HepG2 (cell line): ENCODE measurements around the gene TSNAXIP1. TPM values are rescaled to one million over a fixed set of nuclear protein-coding genes. Genes with fewer than 3 reads are reported as not detected.

Source experiments
- CREB1 ChIP-seq, 2 experiments: fragments of 450-650 bp in 1 of 2; IDR thresholded peaks; 2 replicates each; pipeline ENCODE4 v1.6.1; 2016 to 2017; ENCODE audit warnings: control low read depth in 1 of 2, mild to moderate bottlenecking in 1 of 2, missing compliant biosample characterization in 1 of 2, missing genetic modification characterization in 1 of 2
- DPF2 ChIP-seq: sonication (generic); formaldehyde crosslinking; IDR thresholded peaks from 2 replicates; pipeline ENCODE4 v1.4.0; 2020; ENCODE audit warnings: mild to moderate bottlenecking, low read depth, missing genetic modification reagents, borderline replicate concordance
- DR1 ChIP-seq: sonication (generic); formaldehyde crosslinking; IDR thresholded peaks from 2 replicates; pipeline ENCODE4 v1.8.0; 2021; ENCODE audit warnings: mild to moderate bottlenecking, missing genetic modification reagents, inconsistent platforms
- HNRNPL ChIP-seq: fragments of 200-400 bp; formaldehyde crosslinking; IDR thresholded peaks from 2 replicates; pipeline ENCODE4 v1.6.1; 2017; ENCODE audit warnings: mild to moderate bottlenecking, low read depth, low read length
- HOXA5 ChIP-seq: sonication (generic); formaldehyde crosslinking; IDR thresholded peaks from 2 replicates; pipeline ENCODE4 v1.4.0; 2020; ENCODE audit warnings: missing genetic modification reagents
- KDM5B ChIP-seq: sonication (generic); formaldehyde crosslinking; IDR thresholded peaks from 2 replicates; pipeline ENCODE4 v1.4.0; 2020; ENCODE audit warnings: missing genetic modification reagents, mild to moderate bottlenecking, borderline replicate concordance
- MED1 ChIP-seq: sonication (generic); formaldehyde crosslinking; IDR thresholded peaks from 2 replicates; pipeline ENCODE4 v1.4.0; 2020; ENCODE audit warnings: missing genetic modification reagents
- NFRKB ChIP-seq: fragments of 450-650 bp; IDR thresholded peaks from 2 replicates; pipeline ENCODE4 v1.6.1; 2017
- PCBP2 ChIP-seq: fragments of 200-400 bp; formaldehyde crosslinking; optimal IDR thresholded peaks from 2 replicates; pipeline ENCODE3; 2018; ENCODE audit warnings: low read length, low read depth; ENCODE audit not compliant: poor library complexity, severe bottlenecking
- RAD21 ChIP-seq: fragments of 450-650 bp; formaldehyde crosslinking; IDR thresholded peaks from 2 replicates; pipeline ENCODE4 v1.5.0; 2020; ENCODE audit warnings: mild to moderate bottlenecking
- SRSF4 ChIP-seq: fragments of 200-400 bp; formaldehyde crosslinking; IDR thresholded peaks from one replicate; pipeline ENCODE4 v1.6.1; 2018; ENCODE audit warnings: mild to moderate bottlenecking, low read depth, low read length, moderate library complexity; ENCODE audit not compliant: poor library complexity, severe bottlenecking
- ZNF629 ChIP-seq: sonication (generic); formaldehyde crosslinking; conservative IDR thresholded peaks from 2 replicates; pipeline ENCODE4 v1.5.0; 2020; ENCODE audit warnings: missing genetic modification reagents
- ZNF776 ChIP-seq: sonication (generic); formaldehyde crosslinking; IDR thresholded peaks from 2 replicates; pipeline ENCODE4 v1.4.0; 2020; ENCODE audit warnings: mild to moderate bottlenecking, missing genetic modification reagents
- ZNF879 ChIP-seq: sonication (generic); formaldehyde crosslinking; IDR thresholded peaks from 2 replicates; pipeline ENCODE4 v1.8.1; 2023; ENCODE audit warnings: missing genetic modification reagents
- ZSCAN12 ChIP-seq: sonication (generic); formaldehyde crosslinking; IDR thresholded peaks from 2 replicates; pipeline ENCODE4 v1.9.0; 2021; ENCODE audit warnings: mild to moderate bottlenecking, missing genetic modification reagents
- ZSCAN22 ChIP-seq: sonication (generic); formaldehyde crosslinking; IDR thresholded peaks from 2 replicates; pipeline ENCODE4 v1.4.0; 2020; ENCODE audit warnings: mild to moderate bottlenecking, missing genetic modification reagents
- polyA plus RNA-seq, 8 experiments: library from polyadenylated mRNA; depleted of rRNA in 3 of 8; stranded (reverse) in 7 of 8; unstranded in 1 of 8; fragments of >200 nt; fragmentation: Illumina TruSeq in 4 of 8; extraction: Trizol in 4 of 8; gene quantifications; 2 replicates each; pipeline versions ENCODE4 v1.2.1 to v1.2.3, GENCODE V29; 2011 to 2016; ENCODE audit warnings: low read depth in 4 of 8, missing spikeins in 1 of 8, mixed read lengths in 1 of 8; ENCODE audit not compliant: insufficient read depth in 1 of 8
- total RNA-seq, 5 experiments: library from RNA; depleted of rRNA; stranded (reverse); fragments of >200 nt; fragmentation: Illumina TruSeq; extraction: Trizol; gene quantifications; 2 replicates each; pipeline ENCODE4 v1.2.3, GENCODE V29; 2016; ENCODE audit warnings: low read depth in 1 of 5
- TF ChIP-seq, protein P1 (sequence below): sonication (generic); formaldehyde crosslinking; IDR thresholded peaks from 2 replicates; pipeline ENCODE4 v1.4.0; 2020; ENCODE audit warnings: missing genetic modification reagents
- TF ChIP-seq, protein P2 (sequence below): sonication (generic); formaldehyde crosslinking; IDR thresholded peaks from 2 replicates; pipeline ENCODE4 v1.4.0; 2020; ENCODE audit warnings: missing genetic modification reagents, borderline replicate concordance
- TF ChIP-seq, protein P3 (sequence below): sonication (generic); formaldehyde crosslinking; IDR thresholded peaks from 2 replicates; pipeline ENCODE4 v1.4.0; 2020; ENCODE audit warnings: mild to moderate bottlenecking, low read depth, missing genetic modification reagents
- TF ChIP-seq, protein P4 (sequence below): IDR thresholded peaks from 2 replicates; pipeline ENCODE4 v1.6.1; 2016; ENCODE audit warnings: low read depth

TSNAXIP1 gene
- total and polyA plus RNA-seq, 2 of the 13 experiments (the other 11 are each of a cell fraction or from before 2014, with no cell fraction given), result 0.37 to 0.86 TPM

DNA sequence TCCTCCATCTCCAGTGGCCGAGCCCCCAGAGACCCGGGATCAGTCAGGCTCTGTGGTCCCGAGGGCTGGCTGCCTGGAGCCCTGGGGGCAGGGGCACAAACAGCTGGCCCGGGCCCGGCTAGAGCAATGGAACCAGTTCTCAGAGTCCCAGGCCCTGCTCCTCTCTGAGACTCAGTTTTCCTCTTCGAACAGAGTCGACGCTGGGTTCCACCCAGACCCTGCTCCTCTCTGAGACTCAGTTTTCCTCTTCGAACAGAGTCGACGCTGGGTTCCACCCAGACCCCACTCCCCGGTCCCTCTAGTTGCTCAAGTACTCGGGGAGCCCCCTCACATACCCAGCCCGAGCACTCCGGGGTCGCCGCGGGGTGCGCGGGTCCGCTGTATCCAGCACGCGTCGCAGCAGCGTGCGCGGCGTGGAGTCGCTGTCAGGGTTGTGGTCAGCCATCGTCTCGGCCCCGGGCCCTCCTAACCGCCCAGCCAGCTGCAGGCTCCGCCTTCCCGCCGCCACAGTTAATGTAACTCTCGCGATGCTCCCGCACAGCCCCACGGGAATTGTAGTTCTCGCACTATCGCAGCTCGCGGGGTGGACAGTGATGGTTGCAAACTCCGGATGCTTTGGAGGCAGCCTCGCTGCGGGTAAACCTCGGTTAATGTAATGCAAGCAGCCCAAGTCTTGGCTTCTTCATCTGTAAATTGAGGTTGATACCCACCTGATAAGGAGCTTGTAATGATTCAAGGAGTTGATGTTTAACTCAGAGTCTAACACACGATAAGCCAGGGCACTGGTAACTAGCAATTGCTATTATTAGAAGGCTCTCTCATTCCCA is 26.9 kb downstream of the TSNAXIP1 start (continued):
- TF ChIP-seq HNRNPL (no peak), ZNF879 (CRISPR knock-in tag) (peak; percentile 57; the same call in 1 of the 2 replicates), KDM5B (CRISPR knock-in tag) (peak; percentile 92), CREB1 (IDR thresholded peaks at IDR 0.05) (no peak), CREB1 (CRISPR knock-in tag; IDR thresholded peaks at IDR 0.05) (peak; percentile 68), HOXA5 (CRISPR knock-in tag) (peak; percentile 92), ZNF629 (CRISPR knock-in tag) (peak; percentile 67), DPF2 (CRISPR knock-in tag) (no peak), RAD21 (CRISPR knock-in tag) (peak; percentile 36; the same call in 1 of the 2 replicates), ZNF776 (CRISPR knock-in tag) (peak; percentile 52; the same call in 1 of the 2 replicates), ZSCAN22 (CRISPR knock-in tag) (no peak), NFRKB (no peak), ZSCAN12 (CRISPR knock-in tag) (peak; percentile 81; the same call in 1 of the 2 replicates), DR1 (peak; percentile 88; the same call in 1 of the 2 replicates), SRSF4 (no peak), MED1 (peak; percentile 77), PCBP2 (no peak)
- TF ChIP-seq, protein P1, sequence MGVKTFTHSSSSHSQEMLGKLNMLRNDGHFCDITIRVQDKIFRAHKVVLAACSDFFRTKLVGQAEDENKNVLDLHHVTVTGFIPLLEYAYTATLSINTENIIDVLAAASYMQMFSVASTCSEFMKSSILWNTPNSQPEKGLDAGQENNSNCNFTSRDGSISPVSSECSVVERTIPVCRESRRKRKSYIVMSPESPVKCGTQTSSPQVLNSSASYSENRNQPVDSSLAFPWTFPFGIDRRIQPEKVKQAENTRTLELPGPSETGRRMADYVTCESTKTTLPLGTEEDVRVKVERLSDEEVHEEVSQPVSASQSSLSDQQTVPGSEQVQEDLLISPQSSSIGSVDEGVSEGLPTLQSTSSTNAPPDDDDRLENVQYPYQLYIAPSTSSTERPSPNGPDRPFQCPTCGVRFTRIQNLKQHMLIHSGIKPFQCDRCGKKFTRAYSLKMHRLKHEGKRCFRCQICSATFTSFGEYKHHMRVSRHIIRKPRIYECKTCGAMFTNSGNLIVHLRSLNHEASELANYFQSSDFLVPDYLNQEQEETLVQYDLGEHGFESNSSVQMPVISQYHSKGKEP (CRISPR knock-in tag), result 0 out of 2 replicates have a peak, but pooled peaks have one; percentile 56
- TF ChIP-seq, protein P2, sequence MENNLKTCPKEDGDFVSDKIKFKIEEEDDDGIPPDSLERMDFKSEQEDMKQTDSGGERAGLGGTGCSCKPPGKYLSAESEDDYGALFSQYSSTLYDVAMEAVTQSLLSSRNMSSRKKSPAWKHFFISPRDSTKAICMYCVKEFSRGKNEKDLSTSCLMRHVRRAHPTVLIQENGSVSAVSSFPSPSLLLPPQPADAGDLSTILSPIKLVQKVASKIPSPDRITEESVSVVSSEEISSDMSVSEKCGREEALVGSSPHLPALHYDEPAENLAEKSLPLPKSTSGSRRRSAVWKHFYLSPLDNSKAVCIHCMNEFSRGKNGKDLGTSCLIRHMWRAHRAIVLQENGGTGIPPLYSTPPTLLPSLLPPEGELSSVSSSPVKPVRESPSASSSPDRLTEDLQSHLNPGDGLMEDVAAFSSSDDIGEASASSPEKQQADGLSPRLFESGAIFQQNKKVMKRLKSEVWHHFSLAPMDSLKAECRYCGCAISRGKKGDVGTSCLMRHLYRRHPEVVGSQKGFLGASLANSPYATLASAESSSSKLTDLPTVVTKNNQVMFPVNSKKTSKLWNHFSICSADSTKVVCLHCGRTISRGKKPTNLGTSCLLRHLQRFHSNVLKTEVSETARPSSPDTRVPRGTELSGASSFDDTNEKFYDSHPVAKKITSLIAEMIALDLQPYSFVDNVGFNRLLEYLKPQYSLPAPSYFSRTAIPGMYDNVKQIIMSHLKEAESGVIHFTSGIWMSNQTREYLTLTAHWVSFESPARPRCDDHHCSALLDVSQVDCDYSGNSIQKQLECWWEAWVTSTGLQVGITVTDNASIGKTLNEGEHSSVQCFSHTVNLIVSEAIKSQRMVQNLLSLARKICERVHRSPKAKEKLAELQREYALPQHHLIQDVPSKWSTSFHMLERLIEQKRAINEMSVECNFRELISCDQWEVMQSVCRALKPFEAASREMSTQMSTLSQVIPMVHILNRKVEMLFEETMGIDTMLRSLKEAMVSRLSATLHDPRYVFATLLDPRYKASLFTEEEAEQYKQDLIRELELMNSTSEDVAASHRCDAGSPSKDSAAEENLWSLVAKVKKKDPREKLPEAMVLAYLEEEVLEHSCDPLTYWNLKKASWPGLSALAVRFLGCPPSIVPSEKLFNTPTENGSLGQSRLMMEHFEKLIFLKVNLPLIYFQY, result no peak
- TF ChIP-seq, protein P3, sequence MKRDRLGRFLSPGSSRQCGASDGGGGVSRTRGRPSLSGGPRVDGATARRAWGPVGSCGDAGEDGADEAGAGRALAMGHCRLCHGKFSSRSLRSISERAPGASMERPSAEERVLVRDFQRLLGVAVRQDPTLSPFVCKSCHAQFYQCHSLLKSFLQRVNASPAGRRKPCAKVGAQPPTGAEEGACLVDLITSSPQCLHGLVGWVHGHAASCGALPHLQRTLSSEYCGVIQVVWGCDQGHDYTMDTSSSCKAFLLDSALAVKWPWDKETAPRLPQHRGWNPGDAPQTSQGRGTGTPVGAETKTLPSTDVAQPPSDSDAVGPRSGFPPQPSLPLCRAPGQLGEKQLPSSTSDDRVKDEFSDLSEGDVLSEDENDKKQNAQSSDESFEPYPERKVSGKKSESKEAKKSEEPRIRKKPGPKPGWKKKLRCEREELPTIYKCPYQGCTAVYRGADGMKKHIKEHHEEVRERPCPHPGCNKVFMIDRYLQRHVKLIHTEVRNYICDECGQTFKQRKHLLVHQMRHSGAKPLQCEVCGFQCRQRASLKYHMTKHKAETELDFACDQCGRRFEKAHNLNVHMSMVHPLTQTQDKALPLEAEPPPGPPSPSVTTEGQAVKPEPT (CRISPR knock-in tag), result no peak
- TF ChIP-seq, protein P4, sequence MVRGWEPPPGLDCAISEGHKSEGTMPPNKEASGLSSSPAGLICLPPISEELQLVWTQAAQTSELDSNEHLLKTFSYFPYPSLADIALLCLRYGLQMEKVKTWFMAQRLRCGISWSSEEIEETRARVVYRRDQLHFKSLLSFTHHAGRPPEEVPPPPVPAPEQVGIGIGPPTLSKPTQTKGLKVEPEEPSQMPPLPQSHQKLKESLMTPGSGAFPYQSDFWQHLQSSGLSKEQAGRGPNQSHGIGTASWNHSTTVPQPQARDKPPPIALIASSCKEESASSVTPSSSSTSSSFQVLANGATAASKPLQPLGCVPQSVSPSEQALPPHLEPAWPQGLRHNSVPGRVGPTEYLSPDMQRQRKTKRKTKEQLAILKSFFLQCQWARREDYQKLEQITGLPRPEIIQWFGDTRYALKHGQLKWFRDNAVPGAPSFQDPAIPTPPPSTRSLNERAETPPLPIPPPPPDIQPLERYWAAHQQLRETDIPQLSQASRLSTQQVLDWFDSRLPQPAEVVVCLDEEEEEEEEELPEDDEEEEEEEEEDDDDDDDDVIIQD (CRISPR knock-in tag), result peak; percentile 47; the same call in 1 of the 2 replicates
